GM12801 (cell line): ENCODE measurements around the gene SCMH1.

Experiments
- CTCF ChIP-seq: IDR thresholded peaks from one replicate; pipeline ENCODE4 v1.5.1; 2011; ENCODE audit warnings: control low read depth; ENCODE audit not compliant: insufficient read length; ENCODE audit errors: extremely low read depth

SCMH1 gene

DNA sequence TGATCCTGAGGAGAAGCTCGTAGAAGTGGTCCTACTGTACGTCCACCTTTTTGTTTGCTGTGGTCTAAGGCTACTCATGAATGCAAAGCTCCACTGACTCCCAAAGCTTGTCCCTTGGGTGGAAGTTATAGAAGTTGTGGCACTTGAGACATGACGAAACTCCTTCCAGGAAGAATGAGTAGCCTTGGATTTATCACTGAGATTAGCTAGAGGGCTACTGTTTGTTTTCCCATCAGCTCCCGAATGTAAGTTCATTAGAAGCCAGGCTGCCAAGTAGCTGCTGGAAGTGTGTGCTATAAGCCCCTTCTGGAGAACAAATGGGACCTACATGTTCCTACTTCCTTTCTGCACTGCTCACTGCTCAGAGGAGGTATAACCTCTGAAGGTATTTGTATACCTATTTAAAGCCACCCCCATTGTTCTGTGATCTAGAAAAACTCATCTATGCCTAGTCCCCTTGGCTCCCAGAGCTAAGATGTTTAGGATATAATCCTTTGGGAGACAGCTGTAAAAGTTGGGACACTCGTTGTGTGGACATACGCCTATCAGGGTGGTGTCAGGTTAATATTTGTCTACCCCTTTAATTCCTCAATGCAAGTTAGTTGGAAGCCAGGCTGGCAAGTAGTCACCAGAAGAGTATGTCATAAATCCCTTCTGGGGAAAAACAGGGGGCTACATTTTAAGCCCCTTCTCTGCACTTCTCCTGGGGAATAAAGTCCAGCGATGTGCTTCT, 72.9 kb downstream of the SCMH1 start:
- no peak for TF ChIP-seq CTCF

DNA sequence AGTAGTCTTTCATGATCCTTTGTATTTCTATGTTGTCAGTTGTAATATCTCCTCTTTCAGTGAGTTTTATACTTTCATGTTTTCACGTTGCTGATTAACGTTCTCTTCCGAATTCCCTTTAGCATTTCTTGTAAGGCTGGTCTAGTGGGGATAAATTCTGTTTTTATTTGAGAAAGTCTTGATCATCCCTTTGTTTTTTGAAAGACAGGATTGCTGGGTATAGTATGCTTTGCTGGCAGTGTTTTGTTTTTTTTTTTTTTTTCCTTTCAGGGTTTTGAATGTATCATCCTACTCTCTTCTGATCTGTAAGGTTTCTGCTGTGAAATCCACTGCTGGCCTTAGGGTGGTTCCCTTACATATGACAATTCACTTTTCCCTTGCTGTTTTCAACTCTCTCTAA, 74.4 kb downstream of the SCMH1 start:
- no peak for TF ChIP-seq CTCF

GRCh38 chr1:41164727-41165126, 77.4 kb downstream of the SCMH1 start:
- TF ChIP-seq CTCF = no peak

DNA sequence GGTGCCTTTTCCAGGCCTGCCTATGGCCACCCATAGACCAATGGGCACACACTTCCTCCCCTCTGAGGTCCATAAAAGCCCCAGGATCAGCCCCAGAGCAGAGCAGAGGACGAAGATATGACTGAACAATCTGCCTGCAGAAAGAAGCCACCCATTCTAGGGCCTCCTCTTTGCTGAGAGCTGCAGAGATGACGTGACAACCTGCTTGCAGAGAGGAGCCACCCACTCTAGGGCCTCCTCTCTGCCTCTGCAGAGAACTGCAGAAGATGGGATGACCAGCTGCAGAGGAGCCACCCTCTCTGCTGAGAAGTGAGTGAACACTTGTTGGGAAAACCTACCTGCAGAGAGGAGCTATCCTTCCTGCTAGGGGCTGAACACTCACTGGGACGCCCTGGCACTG, 79.7 kb downstream of the SCMH1 start:
- TF ChIP-seq CTCF = no peak

- no peak for TF ChIP-seq CTCF
Observed at GRCh38 chr1:41161846-41162245, 80.3 kb downstream of the SCMH1 start.

DNA sequence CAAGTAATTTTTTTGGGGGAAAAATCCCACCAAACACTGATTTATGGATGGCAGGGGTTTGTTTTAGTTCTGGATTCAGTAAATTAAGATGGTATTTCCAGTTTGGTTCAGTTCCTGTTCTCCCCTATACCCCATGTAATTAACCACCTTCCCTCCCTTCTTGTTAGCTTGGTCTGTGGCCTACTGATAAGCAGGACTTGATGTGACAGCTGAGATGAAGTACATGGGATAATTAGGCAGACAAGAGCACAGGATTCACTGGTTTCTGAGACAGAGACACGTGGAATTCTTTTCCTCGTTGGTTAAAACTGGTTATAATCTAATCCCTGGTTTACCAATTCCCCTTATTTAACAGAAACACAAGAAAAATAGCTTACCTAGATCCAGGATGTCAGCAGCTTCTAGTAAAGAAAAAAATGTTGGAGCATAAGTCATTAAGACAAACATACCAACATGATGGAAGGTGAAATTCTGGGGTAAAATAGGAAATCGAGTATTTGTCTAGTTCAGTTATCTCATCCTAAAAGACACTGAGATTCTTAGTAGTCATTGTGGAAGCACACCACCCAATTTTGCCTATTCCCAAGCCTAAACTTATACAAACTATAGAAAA, 81.5 kb downstream of the SCMH1 start:
- no peak for TF ChIP-seq CTCF

GRCh38 chr1:41158966-41159365, 83.1 kb downstream of the SCMH1 start:
- TF ChIP-seq CTCF = no peak
